Superior temporal gyrus (tissue), 1 donor: ENCODE results near the gene OAS3.
"Not testable (repeated sequence)": the region's sequence is repeated elsewhere in the genome, so short reads cannot be mapped to it uniquely, and the experiment has no call there.

ENCODE experiments used
- DNase-seq: peaks from one replicate; pipeline ENCODE4 v3.0.0-alpha.2; 2016; ENCODE audit errors: extremely low spot score

The OAS3 gene

GRCh38 chr12:112980491-112981158, 42.4 kb downstream of the OAS3 start:
- DNase-seq, result no peak

GRCh38 chr12:112985642-112986290, 47.5 kb downstream of the OAS3 start:
- no peak for DNase-seq

- no peak for DNase-seq
Measured at GRCh38 chr12:112986291-112986800, 48.1 kb downstream of the OAS3 start.

- no peak for DNase-seq
Measured at GRCh38 chr12:112987561-112987960, 49.3 kb downstream of the OAS3 start.

GRCh38 chr12:112988224-112988623, 50.0 kb downstream of the OAS3 start:
- no peak for DNase-seq

GRCh38 chr12:112988823-112989385, 50.6 kb downstream of the OAS3 start:
- not testable (repeated sequence) for DNase-seq

- DNase-seq, result no peak
Measured at GRCh38 chr12:112989806-112990205, 51.5 kb downstream of the OAS3 start.

GRCh38 chr12:112992541-112993398, 54.5 kb downstream of the OAS3 start:
- DNase-seq, result peak; percentile 76

GRCh38 chr12:112995008-112995407, 56.7 kb downstream of the OAS3 start:
- no peak for DNase-seq

GRCh38 chr12:112996501-112996900, 58.2 kb downstream of the OAS3 start:
- no peak for DNase-seq

- no peak for DNase-seq
Measured at GRCh38 chr12:112997506-112997905, 59.2 kb downstream of the OAS3 start.

- no peak for DNase-seq
Measured at GRCh38 chr12:112998987-112999767, 60.9 kb downstream of the OAS3 start.

GRCh38 chr12:113000433-113000832, 62.2 kb downstream of the OAS3 start:
- DNase-seq, result no peak

- no peak for DNase-seq
Measured at GRCh38 chr12:113002155-113002554, 63.9 kb downstream of the OAS3 start.

GRCh38 chr12:113002676-113003075, 64.4 kb downstream of the OAS3 start:
- DNase-seq, result no peak

- DNase-seq, result no peak
Measured at GRCh38 chr12:113003636-113004035, 65.4 kb downstream of the OAS3 start.

- no peak for DNase-seq
Measured at GRCh38 chr12:113005762-113006161, 67.5 kb downstream of the OAS3 start.

GRCh38 chr12:113006206-113006605, 67.9 kb downstream of the OAS3 start:
- DNase-seq, result no peak

- no peak for DNase-seq
Measured at GRCh38 chr12:113006641-113007040, 68.4 kb downstream of the OAS3 start.

- DNase-seq, result no peak
Measured at GRCh38 chr12:113007166-113007565, 68.9 kb downstream of the OAS3 start.

- no peak for DNase-seq
Measured at GRCh38 chr12:113010701-113011100, 72.4 kb downstream of the OAS3 start.
